ENCODE measurements around the gene ZFR.

Gene ZFR

GRCh38 chr5:32406650-32407049 is 37.9 kb downstream of the ZFR start:
- ATAC-seq: no peak
- TF ChIP-seq ZNF70 (CRISPR knock-in tag; IDR thresholded peaks at IDR 0.05): no peak
- TF ChIP-seq ZFP3 (CRISPR knock-in tag; IDR thresholded peaks at IDR 0.05): no peak
- no peak for TF ChIP-seq RARB (CRISPR knock-in tag; IDR thresholded peaks at IDR 0.05)
- no peak for TF ChIP-seq ZNF8 (CRISPR knock-in tag; IDR thresholded peaks at IDR 0.05)
- no peak for TF ChIP-seq TSHZ2 (CRISPR knock-in tag; IDR thresholded peaks at IDR 0.05)
- no peak for TF ChIP-seq ZNF565 (CRISPR knock-in tag; conservative IDR thresholded peaks at IDR 0.05; ENCODE audit: low read depth)
- TF ChIP-seq ESRRG (CRISPR knock-in tag; IDR thresholded peaks at IDR 0.05): no peak
- TF ChIP-seq SNAI2 (CRISPR knock-in tag; IDR thresholded peaks at IDR 0.05): no peak
- TF ChIP-seq POU6F1 (CRISPR knock-in tag; IDR thresholded peaks at IDR 0.05; ENCODE audit: borderline replicate concordance, low read depth): no peak
- TF ChIP-seq ZFP30 (CRISPR knock-in tag; IDR thresholded peaks at IDR 0.05): no peak
- no peak for TF ChIP-seq ISL1 (CRISPR knock-in tag; IDR thresholded peaks at IDR 0.05)
- TF ChIP-seq OSR1 (CRISPR knock-in tag; IDR thresholded peaks at IDR 0.05): no peak
- TF ChIP-seq PPARA (CRISPR knock-in tag; IDR thresholded peaks at IDR 0.05; ENCODE audit: borderline replicate concordance): no peak
- no peak for TF ChIP-seq BACH2 (CRISPR knock-in tag; IDR thresholded peaks at IDR 0.05; ENCODE audit: borderline replicate concordance)
- TF ChIP-seq CREB5 (CRISPR knock-in tag; IDR thresholded peaks at IDR 0.05; ENCODE audit: low read depth): no peak
- TF ChIP-seq GLIS3 (CRISPR knock-in tag; IDR thresholded peaks at IDR 0.05): no peak

- no peak for ATAC-seq
- TF ChIP-seq PPARA (CRISPR knock-in tag; IDR thresholded peaks at IDR 0.05; ENCODE audit: borderline replicate concordance): no peak
- no peak for TF ChIP-seq POU6F1 (CRISPR knock-in tag; IDR thresholded peaks at IDR 0.05; ENCODE audit: borderline replicate concordance, low read depth)
- no peak for TF ChIP-seq OSR1 (CRISPR knock-in tag; IDR thresholded peaks at IDR 0.05)
Observed at GRCh38 chr5:32405507-32405906, 39.0 kb downstream of the ZFR start.

- TF ChIP-seq GLIS3 (CRISPR knock-in tag; IDR thresholded peaks at IDR 0.05) (no peak), ZFP30 (CRISPR knock-in tag; IDR thresholded peaks at IDR 0.05) (no peak), PATZ1 (CRISPR knock-in tag; IDR thresholded peaks at IDR 0.05; ENCODE audit: borderline replicate concordance) (no peak), ZNF8 (CRISPR knock-in tag; IDR thresholded peaks at IDR 0.05) (no peak), ISL1 (CRISPR knock-in tag; IDR thresholded peaks at IDR 0.05) (no peak), CSRNP3 (CRISPR knock-in tag; IDR thresholded peaks at IDR 0.05) (no peak), TSHZ2 (CRISPR knock-in tag; IDR thresholded peaks at IDR 0.05) (no peak)
- ATAC-seq: no peak
Observed at GRCh38 chr5:32403760-32404159, 40.8 kb downstream of the ZFR start.
